ENCODE results near the gene SPRR1A.

- no peak for TF ChIP-seq POLR2AphosphoS5 (IDR thresholded peaks at IDR 0.05)
- TF ChIP-seq, protein P1, sequence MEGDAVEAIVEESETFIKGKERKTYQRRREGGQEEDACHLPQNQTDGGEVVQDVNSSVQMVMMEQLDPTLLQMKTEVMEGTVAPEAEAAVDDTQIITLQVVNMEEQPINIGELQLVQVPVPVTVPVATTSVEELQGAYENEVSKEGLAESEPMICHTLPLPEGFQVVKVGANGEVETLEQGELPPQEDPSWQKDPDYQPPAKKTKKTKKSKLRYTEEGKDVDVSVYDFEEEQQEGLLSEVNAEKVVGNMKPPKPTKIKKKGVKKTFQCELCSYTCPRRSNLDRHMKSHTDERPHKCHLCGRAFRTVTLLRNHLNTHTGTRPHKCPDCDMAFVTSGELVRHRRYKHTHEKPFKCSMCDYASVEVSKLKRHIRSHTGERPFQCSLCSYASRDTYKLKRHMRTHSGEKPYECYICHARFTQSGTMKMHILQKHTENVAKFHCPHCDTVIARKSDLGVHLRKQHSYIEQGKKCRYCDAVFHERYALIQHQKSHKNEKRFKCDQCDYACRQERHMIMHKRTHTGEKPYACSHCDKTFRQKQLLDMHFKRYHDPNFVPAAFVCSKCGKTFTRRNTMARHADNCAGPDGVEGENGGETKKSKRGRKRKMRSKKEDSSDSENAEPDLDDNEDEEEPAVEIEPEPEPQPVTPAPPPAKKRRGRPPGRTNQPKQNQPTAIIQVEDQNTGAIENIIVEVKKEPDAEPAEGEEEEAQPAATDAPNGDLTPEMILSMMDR (IDR thresholded peaks at IDR 0.05 in 8 of 11, conservative IDR thresholded peaks at IDR 0.05 in 3 of 11), result no peak
Measured at GRCh38 chr1:152962876-152963415, 20.9 kb upstream of the SPRR1A start.

All from spleen (tissue), 7 donors.